Heart right ventricle (tissue), 16 donors: ENCODE results near the gene CDC123. TPM values are rescaled to one million over a fixed set of nuclear protein-coding genes. Genes with fewer than 3 reads are reported as not detected.

Experiments
- ATAC-seq, 8 donors: fragments of 200-7000 bp; cut with Tn5 transposase; one replicate each; pipeline ENCODE4 v1.9.1; 2020; ENCODE audit warnings: mild to moderate bottlenecking in 8 of 8, moderate library complexity in 8 of 8, moderate number of reproducible peaks in 1 of 8
- DNase-seq, 2 donors: peaks; one replicate each; pipeline ENCODE4 v3.0.0-alpha.2; 2020
- H3K27ac ChIP-seq, 10 donors: fragments of 200-600 bp; sonication (generic) in 2 of 10; one replicate each; pipeline versions ENCODE4 v1.5.0 to v1.8.0; 2020 to 2022; ENCODE audit warnings: mild to moderate bottlenecking in 3 of 10
- H3K27me3 ChIP-seq, 7 donors: fragments of 200-600 bp; one replicate each; pipeline ENCODE4 v1.8.0; 2021 to 2022; ENCODE audit warnings: mild to moderate bottlenecking in 2 of 7
- H3K36me3 ChIP-seq, 9 donors: fragments of 200-600 bp; sonication (generic) in 1 of 9; one replicate each; pipeline versions ENCODE4 v1.5.0 to v1.8.0; 2020 to 2022; ENCODE audit warnings: mild to moderate bottlenecking in 2 of 9
- H3K4me1 ChIP-seq, 9 donors: fragments of 200-600 bp; sonication (generic) in 1 of 9; one replicate each; pipeline versions ENCODE4 v1.5.0 to v1.8.0; 2020 to 2022; ENCODE audit warnings: mild to moderate bottlenecking in 4 of 9
- H3K4me3 ChIP-seq, 10 donors: fragments of 200-600 bp; sonication (generic) in 2 of 10; one replicate each; pipeline versions ENCODE4 v1.5.0 to v1.8.0; 2020 to 2022; ENCODE audit warnings: mild to moderate bottlenecking in 7 of 10, moderate library complexity in 2 of 10
- H3K9me3 ChIP-seq, 11 donors: fragments of 200-600 bp in 10 of 11; sonication (generic) in 2 of 11; one replicate each; pipeline versions ENCODE4 v1.5.0 to v1.8.0; 2013 to 2022; ENCODE audit warnings: mild to moderate bottlenecking in 2 of 11, control low read depth in 1 of 11, moderate library complexity in 1 of 11
- CTCF ChIP-seq, 9 donors: fragments of 200-600 bp; sonication (generic) in 2 of 9; IDR thresholded peaks; one replicate each; pipeline versions ENCODE4 v1.5.0 to v1.8.0; 2021 to 2022; ENCODE audit warnings: antibody characterized with exemption in 9 of 9, mild to moderate bottlenecking in 5 of 9, moderate library complexity in 1 of 9
- WGBS, 2 donors: extraction: QIAGEN DNeasy Blood & Tissue Kit; methylation state at CpG; one replicate each; pipeline ENCODE4 v1.1.7; 2013; ENCODE audit warnings: inconsistent platforms in 1 of 2; 5-methylcytosine and 5-hydroxymethylcytosine counted together
- intact Hi-C, 10 donors: fragments of 100-400 bp; cut with DNase I; formaldehyde crosslinking; loops; one replicate each; pipeline versions ENCODE4 v1.11.1 to v1.14.2; 2022
- polyA plus RNA-seq, 2 donors: library from polyadenylated mRNA; stranded (reverse); fragments of 200-250 nt; gene quantifications; one replicate each; pipeline ENCODE4 v1.2.3, GENCODE V29; 2013
- total RNA-seq, 10 donors: library from RNA; stranded (reverse); fragmentation: NEBNext Ultra II Directional in 3 of 10; extraction: Animal tissue kit (Norgen Biotek cat#: 25700) in 3 of 10; gene quantifications; one replicate each; pipeline versions ENCODE4 v1.2.1 to v1.2.4, GENCODE V29; 2021 to 2023
- donor health status: Arrhythmogenic right ventricular cardiomyopathy.
- donor health status: ischemic (EF 13 %, LVEDD 7.1; RV severe dilation, severe dysfunction).
- donor health status: healthy with polysubstance abuse.
- donor health status: DM: no; HTN: yes; CAD: no.
- donor health status: DM: no; HTN: no; CAD: no.
- donor health status: ischemic (EF 25% LVEDD 6.9; RV normal size, moderate dysfunction).
- donor health status: ischemic (EF 25% LVEDD 5.7; RV mildly dilated, moderate dysfunction).
- donor health status: healthy.
- donor health status: DM: yes; HTN: yes; CAD: no.
- donor health status: Ischemic cardiomyopathy.
- donor health status: ischemic (EF 35%, LVEDD 5.7; RV mildly dilated, moderate dysfunction).
- donor health status: nonischemic (EF 11% LVEDD 7.7; RV severe dilation, severe dysfunction).
- donor health status: DM: yes; HTN: yes; CAD: no.
- donor health status: PGD.
- donor health status: ischemic (EF 29% LVEDD 5.4; RV normal size, mild dysfunction).
- donor health status: nonischemic (EF 23%, LVEDD 6.1; RV moderate dilation, normal function).

The CDC123 gene
- total and polyA plus RNA-seq, 12 donors, result 22.2 to 57.6 (median 47.0) TPM

- ATAC-seq (no peak), DNase-seq (no peak)
- Histone ChIP-seq H3K27me3 (no peaks in the 10 kb centered on the region), H3K4me1 (peaks cover 5 to 40% (median 31%) of the 10 kb centered on the region in 9 donors), H3K4me3 (no peak overlapping the region), H3K36me3 (peaks cover 0 to 83% (median 17%) of the 10 kb centered on the region in 9 donors), H3K9me3 (no peaks in the 10 kb centered on the region), H3K27ac (peak overlapping the region in 1 of 10 donors; percentile 46)
- no peak for TF ChIP-seq CTCF (IDR thresholded peaks at IDR 0.05)
- 97 to 98% methylated on average over 13 of the region's 13 CpGs for WGBS, 2 donors
- intact Hi-C loops, result no loop called here
These were observed 41.6 kb downstream of the CDC123 start for GRCh38 chr10:12237265-12238220.

DNA sequence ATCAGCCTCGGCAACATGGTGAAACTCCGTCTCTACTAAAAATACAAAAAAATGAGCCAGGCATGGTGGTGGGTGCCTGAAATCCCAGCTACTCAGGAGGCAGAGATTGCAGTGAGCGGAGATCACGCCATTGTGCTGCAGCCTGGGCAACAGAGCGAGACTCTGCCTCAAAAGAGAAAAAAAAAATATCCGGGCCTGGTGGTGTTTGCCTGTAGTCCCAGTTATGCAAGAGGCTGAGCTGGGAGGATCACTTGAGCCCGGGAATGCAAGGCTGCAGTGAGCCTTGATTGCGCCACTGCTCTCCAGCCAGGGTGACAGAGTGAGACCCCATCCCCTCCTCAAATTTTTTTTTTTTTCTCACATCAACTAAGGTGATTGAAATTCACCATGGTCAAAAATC is 42.8 kb downstream of the CDC123 start:
- peaks cover 5 to 42% (median 32%) of the 10 kb centered on the region in 9 donors for H3K4me1 ChIP-seq
- DNase-seq, result no peak
- H3K27me3 ChIP-seq, result no peaks in the 10 kb centered on the region
- ATAC-seq, result no peak
- H3K27ac ChIP-seq, result peak overlapping the region in 2 of 10 donors; percentile 43 to 46
- no peak for TF ChIP-seq CTCF (IDR thresholded peaks at IDR 0.05)
- no peaks in the 10 kb centered on the region for H3K9me3 ChIP-seq
- H3K4me3 ChIP-seq, result no peak overlapping the region
- intact Hi-C loops, result no loop called here
- WGBS, 2 donors, result 94 to 95% methylated on average over 8 of the region's 8 CpGs
- H3K36me3 ChIP-seq, result peaks cover 0 to 76% (median 20%) of the 10 kb centered on the region in 9 donors

GRCh38 chr10:12241810-12242529 is 46.0 kb downstream of the CDC123 start:
- H3K4me1 ChIP-seq, result peaks cover 5 to 40% (median 22%) of the 10 kb centered on the region in 9 donors
- WGBS, 2 donors, result 25 to 27% methylated on average over 19 of the region's 19 CpGs
- intact Hi-C loops, result no loop called here
- peaks cover 0 to 74% (median 29%) of the 10 kb centered on the region in 9 donors for H3K36me3 ChIP-seq
- H3K4me3 ChIP-seq, result no peak overlapping the region
- no peaks in the 10 kb centered on the region for H3K9me3 ChIP-seq
- no peaks in the 10 kb centered on the region for H3K27me3 ChIP-seq
- peak overlapping the region in 9 of 10 donors; percentile 39 to 90 (median 61) for H3K27ac ChIP-seq
- no peak for TF ChIP-seq CTCF (IDR thresholded peaks at IDR 0.05)
- DNase-seq (peak; percentile 26 to 31), ATAC-seq (peak; percentile 48 to 95 (median 81))

GRCh38 chr10:12243864-12244620 is 48.1 kb downstream of the CDC123 start:
- WGBS, 2 donors, result 90 to 93% methylated on average over 18 of the region's 18 CpGs
- H3K27ac ChIP-seq, result peak overlapping the region in 2 of 10 donors; percentile 50 to 90

More at GRCh38 chr10:12243864-12244620, 48.1 kb downstream of the CDC123 start:
- peaks cover 5 to 40% (median 22%) of the 10 kb centered on the region in 9 donors for H3K4me1 ChIP-seq
- DNase-seq (no peak), ATAC-seq (no peak)
- intact Hi-C loops, result no loop called here
- H3K36me3 ChIP-seq, result peaks cover 0 to 72% (median 23%) of the 10 kb centered on the region in 9 donors
- TF ChIP-seq CTCF (IDR thresholded peaks at IDR 0.05), result no peak
- H3K27me3 ChIP-seq, result no peaks in the 10 kb centered on the region
- H3K4me3 ChIP-seq, result no peak overlapping the region
- H3K9me3 ChIP-seq, result no peaks in the 10 kb centered on the region
